Uterus (tissue), 4 donors: Measurements from ENCODE around the gene CDCA3. TPM values are rescaled to one million over a fixed set of nuclear protein-coding genes. Genes with fewer than 3 reads are reported as not detected.

ENCODE experiments used
- DNase-seq, 2 donors: peaks; one replicate each; pipeline ENCODE4 v3.0.0-alpha.2; 2019 to 2020
- H3K27ac ChIP-seq, 2 donors: fragments of 200-600 bp; sonication (generic); 1 replicate in 1 of 2; 2 replicates in 1 of 2; pipeline ENCODE4 v1.5.1; 2016 to 2018
- H3K27me3 ChIP-seq, 2 donors: fragments of 200-600 bp; sonication (generic); one replicate each; pipeline ENCODE4 v1.5.1; 2018 to 2019; ENCODE audit warnings: control low read depth in 1 of 2
- H3K36me3 ChIP-seq, 2 donors: fragments of 200-600 bp; sonication (generic); one replicate each; pipeline ENCODE4 v1.5.1; 2019; ENCODE audit warnings: control low read depth in 1 of 2
- H3K4me1 ChIP-seq, 2 donors: fragments of 200-600 bp; sonication (generic); one replicate each; pipeline ENCODE4 v1.5.1; 2018 to 2019; ENCODE audit warnings: control low read depth in 1 of 2
- H3K4me3 ChIP-seq, 2 donors: fragments of 200-600 bp; sonication (generic); 1 replicate in 1 of 2; 2 replicates in 1 of 2; pipeline ENCODE4 v1.5.1; 2018 to 2019; ENCODE audit warnings: mild to moderate bottlenecking in 1 of 2
- H3K9me3 ChIP-seq, 2 donors: fragments of 200-600 bp; sonication (generic); one replicate each; pipeline ENCODE4 v1.5.1; 2019; ENCODE audit warnings: control low read depth in 1 of 2
- CTCF ChIP-seq, 4 experiments: fragments of 200-600 bp in 2 of 4; fragments of 450-650 bp in 2 of 4; sonication (generic) in 2 of 4; IDR thresholded peaks; one replicate each; pipeline ENCODE4 v1.5.1; 2016 to 2019; ENCODE audit warnings: antibody characterized with exemption in 4 of 4, mild to moderate bottlenecking in 2 of 4, moderate library complexity in 1 of 4
- POLR2A ChIP-seq, 2 donors: fragments of 450-650 bp; IDR thresholded peaks; one replicate each; pipeline ENCODE4 v1.6.1; 2016; ENCODE audit warnings: antibody characterized with exemption in 2 of 2, mild to moderate bottlenecking in 1 of 2, moderate library complexity in 1 of 2
- intact Hi-C: fragments of 100-400 bp; cut with DNase I; formaldehyde crosslinking; loops from one replicate; pipeline ENCODE4 v1.15.1; 2023; ENCODE audit warnings: low total_unique reads
- total RNA-seq, 4 donors: library from RNA; depleted of rRNA in 3 of 4; stranded (reverse); fragments of >200 nt in 3 of 4; gene quantifications; one replicate each; pipeline versions ENCODE4 v1.1.0 to v1.2.4, GENCODE V29; 2014 to 2023
- donor health status: DM: yes; HTN: yes; CAD: no.

Gene CDCA3
- total RNA-seq, 4 donors from 2014 or later: 0.76 to 9.6 TPM; not detected in 2

GRCh38 chr12:6863586-6864321 is 12.7 kb upstream of the CDCA3 start:
- Histone ChIP-seq H3K36me3 (no peaks in the 10 kb centered on the region), H3K9me3 (no peaks in the 10 kb centered on the region), H3K27ac (no peak overlapping the region), H3K27me3 (no peaks in the 10 kb centered on the region), H3K4me1 (peaks cover 0 to 7% of the 10 kb centered on the region in 2 donors), H3K4me3 (no peak overlapping the region)
- intact Hi-C loops: no loop called here
- DNase-seq: no peak
- no peak for TF ChIP-seq CTCF (IDR thresholded peaks at IDR 0.05)

GRCh38 chr12:6863033-6863432 is 11.9 kb upstream of the CDCA3 start:
- TF ChIP-seq POLR2A (IDR thresholded peaks at IDR 0.05) (no peak), CTCF (IDR thresholded peaks at IDR 0.05) (no peak)
- no peaks in the 10 kb centered on the region for H3K9me3 ChIP-seq
- no peaks in the 10 kb centered on the region for H3K36me3 ChIP-seq
- H3K27me3 ChIP-seq: no peaks in the 10 kb centered on the region
- H3K4me1 ChIP-seq: no peaks in the 10 kb centered on the region
- H3K4me3 ChIP-seq: no peak overlapping the region
- no peak for DNase-seq
- H3K27ac ChIP-seq: no peak overlapping the region
- intact Hi-C loops: no loop called here

GRCh38 chr12:6861391-6861790 is 10.3 kb upstream of the CDCA3 start:
- no peaks in the 10 kb centered on the region for H3K4me1 ChIP-seq
- TF ChIP-seq CTCF (IDR thresholded peaks at IDR 0.05) (no peak), POLR2A (IDR thresholded peaks at IDR 0.05) (no peak)
- no peaks in the 10 kb centered on the region for H3K9me3 ChIP-seq
- H3K27ac ChIP-seq: no peak overlapping the region
- H3K27me3 ChIP-seq: no peaks in the 10 kb centered on the region
- H3K36me3 ChIP-seq: no peaks in the 10 kb centered on the region
- DNase-seq: no peak
- intact Hi-C loops: no loop called here
- H3K4me3 ChIP-seq: no peak overlapping the region

- Histone ChIP-seq H3K27me3 (no peaks in the 10 kb centered on the region), H3K27ac (no peak overlapping the region), H3K9me3 (no peaks in the 10 kb centered on the region), H3K4me3 (no peak overlapping the region), H3K36me3 (no peaks in the 10 kb centered on the region), H3K4me1 (no peaks in the 10 kb centered on the region)
- DNase-seq: no peak
- intact Hi-C loops: no loop called here
- TF ChIP-seq POLR2A (IDR thresholded peaks at IDR 0.05) (no peak), CTCF (IDR thresholded peaks at IDR 0.05) (no peak)
Measured at GRCh38 chr12:6860942-6861341, 9.9 kb upstream of the CDCA3 start.

- intact Hi-C loops: no loop called here
- Histone ChIP-seq H3K27ac (no peak overlapping the region), H3K9me3 (no peaks in the 10 kb centered on the region), H3K4me3 (no peak overlapping the region), H3K36me3 (no peaks in the 10 kb centered on the region), H3K27me3 (no peaks in the 10 kb centered on the region), H3K4me1 (no peaks in the 10 kb centered on the region)
- no peak for DNase-seq
- TF ChIP-seq CTCF (IDR thresholded peaks at IDR 0.05) (no peak), POLR2A (IDR thresholded peaks at IDR 0.05) (no peak)
Measured at GRCh38 chr12:6860116-6860515, 9.0 kb upstream of the CDCA3 start.
